ENCODE results near the gene PPP6R2. TPM values are rescaled to one million over a fixed set of nuclear protein-coding genes. Genes with fewer than 3 reads are reported as not detected.
"Not testable (repeated sequence)": the region's sequence is repeated elsewhere in the genome, so short reads cannot be mapped to it uniquely, and the experiment has no call there.

PPP6R2 gene
- total RNA-seq, 1 donor from 2014 or later: 67.0 TPM

- peak; percentile 90 for DNase-seq
Observed at GRCh38 chr22:50341977-50342650, 1.0 kb upstream of the PPP6R2 start.

DNA sequence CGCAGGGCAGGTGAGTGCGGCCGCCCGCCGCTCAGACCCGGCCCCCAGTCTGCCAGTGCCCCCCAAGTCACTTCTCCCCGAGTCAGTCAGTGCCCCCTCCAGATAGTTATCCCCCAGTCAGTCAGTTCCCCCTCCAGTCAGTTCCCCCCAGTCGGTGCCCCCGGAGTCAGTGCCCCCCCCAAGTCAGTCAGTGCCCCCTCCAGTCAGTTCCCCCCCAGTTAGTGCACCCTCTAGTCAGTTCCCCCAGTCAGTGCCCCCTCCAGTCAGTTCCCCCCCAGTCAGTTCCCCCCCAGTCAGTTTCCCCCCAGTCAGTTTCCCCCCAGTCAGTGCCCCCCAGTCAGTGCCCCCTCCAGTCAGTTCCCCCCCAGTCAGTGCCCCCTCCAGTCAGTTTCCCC lies 411 bp downstream of the PPP6R2 start:
- no peak for DNase-seq

- no peak for DNase-seq
Observed at GRCh38 chr22:50346470-50346869, 3.3 kb downstream of the PPP6R2 start.

- no peak for DNase-seq
Observed at GRCh38 chr22:50347157-50347556, 4.0 kb downstream of the PPP6R2 start.

- no peak for DNase-seq
Observed at GRCh38 chr22:50348058-50348457, 4.9 kb downstream of the PPP6R2 start.

DNA sequence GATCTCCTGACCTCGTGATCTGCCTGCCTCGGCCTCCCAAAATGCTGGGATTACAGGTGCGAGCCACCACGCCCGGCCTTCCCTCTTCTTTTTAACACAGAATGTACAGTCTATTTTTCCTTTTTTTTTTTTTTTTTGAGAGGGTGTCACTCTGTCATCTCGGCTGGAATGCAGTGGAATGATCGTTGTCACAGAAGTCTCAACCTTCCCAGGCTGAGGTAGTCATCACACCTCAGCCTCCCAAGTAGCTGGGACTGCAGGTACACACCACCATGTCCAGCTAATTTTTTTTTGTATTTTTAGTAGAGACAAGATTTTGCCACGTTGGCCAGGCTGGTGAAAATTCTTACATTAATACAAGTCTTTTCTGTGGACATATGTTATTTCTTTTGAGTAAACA lies 13.1 kb downstream of the PPP6R2 start:
- DNase-seq: no peak

GRCh38 chr22:50357222-50357621 lies 14.1 kb downstream of the PPP6R2 start:
- no peak for DNase-seq

DNA sequence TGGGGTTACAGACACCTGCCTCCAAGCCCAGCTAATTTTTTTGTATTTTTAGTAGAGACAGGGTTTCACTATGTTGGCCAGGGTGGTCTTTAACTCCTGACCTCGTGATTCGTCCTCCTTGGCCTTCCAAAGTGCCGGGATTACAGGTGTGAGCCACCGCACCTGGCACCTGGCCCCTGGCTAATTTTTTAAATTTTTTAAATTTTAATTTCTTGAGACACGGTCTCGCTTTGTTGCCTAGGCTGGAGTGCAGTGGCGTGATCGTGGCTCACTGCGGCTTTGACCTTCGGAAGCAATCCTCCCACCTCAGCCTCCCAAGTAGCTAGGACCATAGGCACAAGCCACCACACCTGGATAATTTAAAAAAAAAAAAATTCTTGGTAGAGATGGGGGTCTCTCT lies 14.6 kb downstream of the PPP6R2 start:
- DNase-seq: no peak

- no peak for DNase-seq
Observed at GRCh38 chr22:50360578-50360977, 17.5 kb downstream of the PPP6R2 start.

- DNase-seq: no peak
Observed at GRCh38 chr22:50361222-50361621, 18.1 kb downstream of the PPP6R2 start.

DNA sequence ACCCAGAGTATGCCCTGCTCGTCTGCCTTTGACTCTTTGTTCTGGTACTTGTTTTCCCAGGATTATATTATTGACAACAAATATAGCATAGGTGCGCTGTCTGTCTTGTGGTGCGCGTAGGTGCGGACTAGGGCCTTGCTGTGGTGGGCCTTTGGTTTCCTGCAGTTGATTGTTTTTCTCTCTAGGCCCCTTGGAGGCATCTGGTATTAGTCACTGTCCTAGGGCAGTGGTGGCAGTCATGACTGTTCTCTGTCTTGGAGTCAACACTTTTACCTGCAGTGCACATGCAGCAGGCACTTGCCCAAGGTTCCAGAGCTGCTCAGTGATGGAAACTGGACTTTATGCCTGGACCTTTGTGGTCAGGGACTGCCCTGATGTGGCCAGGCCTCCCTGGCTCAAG lies 18.6 kb downstream of the PPP6R2 start:
- no peak for DNase-seq

- no peak for DNase-seq
Observed at GRCh38 chr22:50363166-50363802, 20.2 kb downstream of the PPP6R2 start.

DNA sequence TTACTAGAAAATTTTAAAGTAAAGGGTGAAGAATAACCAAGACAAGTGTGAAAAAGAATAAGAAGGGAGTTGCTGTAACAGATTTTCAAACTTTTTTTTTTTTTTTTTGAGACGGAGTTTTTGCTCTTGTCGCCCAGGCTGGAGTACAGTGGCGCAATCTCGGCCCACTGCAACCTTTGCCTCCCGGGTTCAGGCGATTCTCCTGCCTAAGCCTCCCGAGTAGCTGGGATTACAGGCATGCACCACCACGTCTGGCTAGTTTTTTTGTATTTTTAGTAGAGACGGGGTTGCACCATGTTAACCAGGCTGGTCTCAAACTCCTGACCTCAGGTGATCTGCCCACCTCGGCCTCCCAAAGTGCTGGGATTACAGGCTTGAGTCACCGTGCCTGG lies 20.7 kb downstream of the PPP6R2 start:
- DNase-seq: not testable (repeated sequence)

- no peak for DNase-seq
Observed at GRCh38 chr22:50367778-50368500, 24.8 kb downstream of the PPP6R2 start.

DNA sequence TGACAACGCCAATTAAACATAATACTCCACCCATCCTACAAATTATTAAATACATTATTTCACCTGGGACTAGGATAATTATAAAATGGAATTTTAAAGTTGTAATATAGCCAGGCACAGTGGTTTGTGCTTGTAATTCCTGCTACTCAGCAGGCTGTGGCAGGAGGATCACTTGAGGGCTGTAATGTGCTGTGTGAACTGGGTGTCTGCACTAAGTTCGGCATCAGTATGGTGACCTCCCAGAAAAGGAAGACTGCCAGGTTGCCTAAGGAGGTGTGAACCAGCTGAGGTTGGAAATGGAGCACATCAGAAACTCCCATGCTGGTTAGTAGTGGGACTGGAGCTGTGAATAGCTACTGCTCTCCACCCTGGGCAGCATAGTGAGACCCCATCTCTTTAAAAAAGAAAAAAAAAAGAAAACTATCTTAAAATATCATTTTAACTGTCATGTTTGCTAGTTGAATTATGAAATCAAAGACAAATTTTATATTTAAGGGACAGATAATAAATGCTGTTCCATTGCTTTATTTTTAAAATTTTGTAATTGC lies 28.0 kb downstream of the PPP6R2 start:
- DNase-seq: no peak

DNA sequence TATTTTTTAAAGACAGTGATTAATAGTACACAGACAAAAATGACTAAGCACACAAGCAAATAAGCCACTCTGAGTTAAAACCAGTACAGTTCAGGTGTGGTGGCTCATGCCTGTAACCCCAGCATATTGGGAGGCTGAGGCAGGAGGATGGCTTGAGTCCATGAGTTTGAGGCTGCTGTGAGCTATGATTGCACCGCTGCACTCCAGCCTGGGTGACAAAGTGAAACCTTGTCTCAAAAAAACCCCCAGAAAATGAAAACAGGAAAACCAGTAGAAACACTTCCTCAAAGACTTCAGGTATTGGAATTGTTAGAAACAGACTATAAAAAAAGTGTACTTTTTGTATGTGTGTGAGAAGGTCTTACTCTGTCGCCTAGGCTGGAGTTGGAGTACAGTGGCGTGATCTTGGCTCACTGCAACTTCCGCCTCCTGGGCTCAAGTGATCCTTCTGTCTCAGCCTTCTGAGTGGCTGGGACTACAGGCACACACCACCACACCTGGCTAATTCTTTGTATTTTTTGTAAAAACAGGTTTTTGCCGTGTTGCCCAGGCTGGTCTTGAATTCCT lies 33.0 kb downstream of the PPP6R2 start:
- no peak for DNase-seq

DNA sequence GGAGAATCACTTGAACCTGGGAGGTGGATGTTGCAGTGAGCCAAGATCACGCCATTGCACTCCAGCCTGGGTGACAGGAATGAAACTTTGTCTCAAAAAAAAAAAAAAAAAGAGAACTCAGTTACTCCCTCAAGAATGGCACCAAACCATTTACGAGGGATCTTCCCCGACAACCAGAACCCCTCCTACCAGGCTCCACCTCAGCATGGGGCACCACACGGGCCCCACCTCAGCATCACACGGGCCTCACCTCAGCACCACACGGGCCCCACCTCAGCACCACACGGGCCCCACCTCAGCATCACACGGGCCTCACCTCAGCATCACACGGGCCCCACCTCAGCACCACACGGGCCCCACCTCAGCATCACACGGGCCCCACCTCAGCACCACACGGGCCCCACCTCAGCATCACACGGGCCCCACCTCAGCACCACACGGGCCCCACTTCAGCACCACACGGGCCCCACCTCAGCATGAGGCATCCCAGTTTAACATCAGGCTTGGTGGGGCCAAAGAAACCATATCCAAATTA lies 38.0 kb downstream of the PPP6R2 start:
- not testable (repeated sequence) for DNase-seq

DNA sequence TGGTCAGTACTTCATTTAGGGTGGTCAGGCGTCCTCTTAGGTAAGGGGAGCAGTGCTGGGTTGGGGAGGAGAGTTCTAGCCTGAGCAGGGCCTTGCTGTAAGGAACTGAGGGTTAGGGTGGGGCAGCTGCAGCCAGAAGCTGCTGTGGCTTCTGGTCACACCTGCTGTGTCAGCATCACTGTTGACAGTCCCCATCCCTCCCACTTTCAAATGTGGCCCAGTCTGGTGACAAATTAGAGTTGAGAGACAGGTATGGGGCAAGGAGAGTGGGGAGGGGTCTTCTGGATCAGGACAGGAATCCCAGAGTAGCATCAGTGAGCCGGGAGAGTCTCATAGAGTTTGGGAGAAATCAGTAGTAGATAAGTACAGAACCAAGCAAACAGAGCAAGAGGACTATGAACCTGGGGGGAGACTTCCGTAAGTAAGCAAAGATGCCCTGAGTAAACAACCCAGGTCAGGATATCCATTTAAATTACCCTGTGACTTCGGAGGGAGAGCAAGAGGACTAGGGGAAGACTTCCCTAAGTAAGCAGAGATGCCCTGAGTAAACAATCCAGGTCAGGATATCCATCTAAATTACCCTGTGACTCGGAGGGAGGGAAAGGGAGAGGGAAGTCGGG lies 53.7 kb downstream of the PPP6R2 start:
- DNase-seq: peak; percentile 20

DNA sequence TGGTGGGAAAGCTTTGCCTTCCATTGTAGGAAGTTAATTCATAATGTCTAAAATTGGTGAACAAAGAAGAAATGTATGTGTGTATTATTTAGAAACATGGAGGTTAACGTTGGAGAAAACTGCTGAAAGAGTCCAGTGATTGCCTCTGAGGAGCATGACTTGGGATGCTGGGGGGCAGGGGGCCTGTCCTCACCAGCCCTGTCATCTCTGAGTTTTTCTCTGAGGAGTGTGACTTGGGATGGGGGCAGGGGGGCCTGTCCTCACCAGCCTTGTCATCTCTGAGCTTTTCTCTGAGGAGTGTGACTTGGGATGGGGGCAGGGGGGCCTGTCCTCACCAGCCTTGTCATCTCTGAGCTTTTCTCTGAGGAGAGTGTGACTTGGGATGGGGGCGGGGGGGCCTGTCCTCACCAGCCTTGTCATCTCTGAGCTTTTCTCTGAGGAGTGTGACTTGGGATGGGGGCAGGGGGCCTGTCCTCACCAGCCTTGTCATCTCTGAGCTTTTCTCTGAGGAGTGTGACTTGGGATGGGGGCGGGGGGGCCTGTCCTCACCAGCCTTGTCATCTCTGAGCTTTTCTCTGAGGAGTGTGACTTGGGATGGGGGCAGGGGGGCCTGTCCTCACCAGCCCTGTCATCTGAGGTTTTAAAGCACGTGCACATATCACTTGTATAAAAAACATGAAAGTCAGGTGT lies 54.4 kb downstream of the PPP6R2 start:
- not testable (repeated sequence) for DNase-seq

DNA sequence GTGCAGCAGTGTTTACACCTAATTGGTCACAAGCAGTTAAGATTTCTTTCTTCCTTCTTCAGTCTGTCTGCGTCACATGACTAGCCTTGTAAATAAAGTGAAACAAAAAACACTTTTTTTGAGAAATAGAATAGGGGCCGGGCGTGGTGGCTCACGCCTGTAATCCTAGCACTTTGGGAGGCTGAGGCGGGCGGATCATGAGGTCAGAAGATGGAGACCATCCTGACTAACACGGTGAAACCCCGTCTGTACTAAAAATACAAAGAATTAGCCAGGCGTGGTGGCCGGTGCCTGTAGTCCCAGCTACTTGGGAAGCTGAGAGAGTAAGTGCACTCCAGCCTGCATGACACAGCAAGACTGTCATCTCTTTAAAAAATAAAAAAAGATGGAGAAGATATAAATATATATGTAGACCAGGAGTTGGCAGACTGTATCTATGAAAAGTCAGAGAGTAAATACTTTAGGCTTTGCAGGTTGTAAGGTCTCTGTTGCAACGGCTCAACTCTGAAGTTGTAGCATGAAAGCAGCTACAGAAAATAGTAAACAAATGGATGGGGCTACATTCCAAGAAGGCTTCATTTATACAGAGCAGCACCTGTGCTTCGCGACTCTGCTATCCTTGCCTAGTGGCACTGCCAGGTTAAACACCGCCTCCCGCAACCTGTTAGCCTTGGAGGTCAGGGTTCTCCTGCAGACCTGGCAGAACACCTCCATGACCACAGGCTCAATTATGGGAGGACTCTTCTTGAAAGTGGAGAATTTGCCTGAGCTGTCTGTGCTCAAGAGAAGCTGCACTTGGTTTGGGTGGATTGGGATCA lies 55.9 kb downstream of the PPP6R2 start:
- no peak for DNase-seq

DNA sequence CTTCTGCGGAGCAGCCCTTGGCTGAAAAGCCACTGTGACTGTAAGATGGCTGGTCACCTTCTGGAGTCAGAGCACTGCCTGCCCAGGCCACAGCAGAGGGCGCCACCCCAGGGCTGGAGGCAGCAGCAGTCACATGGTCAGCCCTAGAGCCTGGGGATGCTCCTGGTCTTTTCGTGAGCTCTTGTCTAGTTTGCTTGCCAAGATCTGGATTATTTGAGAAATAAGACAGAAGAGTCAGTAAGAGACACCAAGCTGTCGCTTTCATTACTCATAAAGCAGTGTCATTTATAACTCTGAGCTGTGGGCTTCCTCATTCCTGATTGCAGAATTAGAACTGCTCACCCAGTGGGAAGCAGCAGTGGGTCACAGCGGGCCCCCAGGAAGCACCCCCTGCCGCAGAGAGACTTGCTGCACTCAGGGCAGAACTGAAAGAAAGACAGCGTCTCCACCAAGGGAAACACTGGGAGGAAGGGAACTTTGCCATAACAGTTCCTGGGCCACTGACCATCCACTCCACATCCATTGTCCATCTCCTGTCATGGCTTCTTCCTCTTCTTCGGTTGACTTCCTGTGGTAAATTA lies 56.7 kb downstream of the PPP6R2 start:
- peak; percentile 52 for DNase-seq

Measured in dermis blood vessel endothelial cell (primary cell).